K562 (cell line): Measurements from ENCODE around the gene QKI.

Experiments used
- ILF3 ChIP-seq: fragments of 450-650 bp; IDR thresholded peaks from 2 replicates; pipeline ENCODE4 v1.6.1; 2018; ENCODE audit warnings: antibody characterized with exemption, mild to moderate bottlenecking, moderate library complexity, borderline replicate concordance
- NFYB ChIP-seq: IDR thresholded peaks from 2 replicates; pipeline ENCODE4 v1.6.1; 2011; ENCODE audit warnings: mild to moderate bottlenecking, moderate library complexity; ENCODE audit not compliant: insufficient read length; ENCODE audit errors: extremely low read depth
- TF ChIP-seq, protein P1 (sequence below): sonication (generic); formaldehyde crosslinking; IDR thresholded peaks from 2 replicates; pipeline ENCODE4 v1.8.0; 2023; ENCODE audit warnings: mild to moderate bottlenecking, missing genetic modification reagents
- TF ChIP-seq, protein P2 (sequence below), 3 experiments: IDR thresholded peaks in 2 of 3; conservative IDR thresholded peaks in 1 of 3; 2 replicates each; pipeline ENCODE4 v1.5.1; 2011 to 2012; ENCODE audit warnings: low read length in 3 of 3, mild to moderate bottlenecking in 3 of 3, control low read depth in 2 of 3, improper control_type of control experiment in 1 of 3, inconsistent platforms in 1 of 3, low read depth in 1 of 3, mixed read lengths in 1 of 3, moderate library complexity in 1 of 3; ENCODE audit not compliant: insufficient read depth in 2 of 3

DNA sequence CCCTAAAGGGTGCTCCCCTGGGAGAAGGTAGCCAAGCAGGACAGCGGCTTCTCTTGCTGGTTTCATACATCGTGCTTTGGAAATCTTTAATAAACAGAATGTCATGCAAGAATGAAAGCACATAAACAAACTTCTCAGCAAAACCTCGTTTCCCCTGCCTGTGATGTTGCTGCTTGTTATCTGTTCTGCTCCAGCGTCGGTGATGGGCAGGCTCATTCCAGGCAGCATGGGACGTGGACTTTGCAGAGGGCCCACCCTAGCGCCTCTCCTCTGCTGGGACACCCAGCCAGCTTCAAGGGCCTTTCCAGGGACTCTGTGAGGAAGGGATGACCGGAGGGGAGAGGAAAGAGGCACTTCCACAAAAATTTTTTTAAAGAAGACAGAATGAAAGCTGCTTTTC is 197.7 kb downstream of the QKI start:
- no peak for TF ChIP-seq ILF3
- TF ChIP-seq, protein P1, sequence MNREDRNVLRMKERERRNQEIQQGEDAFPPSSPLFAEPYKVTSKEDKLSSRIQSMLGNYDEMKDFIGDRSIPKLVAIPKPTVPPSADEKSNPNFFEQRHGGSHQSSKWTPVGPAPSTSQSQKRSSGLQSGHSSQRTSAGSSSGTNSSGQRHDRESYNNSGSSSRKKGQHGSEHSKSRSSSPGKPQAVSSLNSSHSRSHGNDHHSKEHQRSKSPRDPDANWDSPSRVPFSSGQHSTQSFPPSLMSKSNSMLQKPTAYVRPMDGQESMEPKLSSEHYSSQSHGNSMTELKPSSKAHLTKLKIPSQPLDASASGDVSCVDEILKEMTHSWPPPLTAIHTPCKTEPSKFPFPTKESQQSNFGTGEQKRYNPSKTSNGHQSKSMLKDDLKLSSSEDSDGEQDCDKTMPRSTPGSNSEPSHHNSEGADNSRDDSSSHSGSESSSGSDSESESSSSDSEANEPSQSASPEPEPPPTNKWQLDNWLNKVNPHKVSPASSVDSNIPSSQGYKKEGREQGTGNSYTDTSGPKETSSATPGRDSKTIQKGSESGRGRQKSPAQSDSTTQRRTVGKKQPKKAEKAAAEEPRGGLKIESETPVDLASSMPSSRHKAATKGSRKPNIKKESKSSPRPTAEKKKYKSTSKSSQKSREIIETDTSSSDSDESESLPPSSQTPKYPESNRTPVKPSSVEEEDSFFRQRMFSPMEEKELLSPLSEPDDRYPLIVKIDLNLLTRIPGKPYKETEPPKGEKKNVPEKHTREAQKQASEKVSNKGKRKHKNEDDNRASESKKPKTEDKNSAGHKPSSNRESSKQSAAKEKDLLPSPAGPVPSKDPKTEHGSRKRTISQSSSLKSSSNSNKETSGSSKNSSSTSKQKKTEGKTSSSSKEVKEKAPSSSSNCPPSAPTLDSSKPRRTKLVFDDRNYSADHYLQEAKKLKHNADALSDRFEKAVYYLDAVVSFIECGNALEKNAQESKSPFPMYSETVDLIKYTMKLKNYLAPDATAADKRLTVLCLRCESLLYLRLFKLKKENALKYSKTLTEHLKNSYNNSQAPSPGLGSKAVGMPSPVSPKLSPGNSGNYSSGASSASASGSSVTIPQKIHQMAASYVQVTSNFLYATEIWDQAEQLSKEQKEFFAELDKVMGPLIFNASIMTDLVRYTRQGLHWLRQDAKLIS (CRISPR knock-in tag) = no peak
- TF ChIP-seq NFYB = no peak
- TF ChIP-seq, protein P2, sequence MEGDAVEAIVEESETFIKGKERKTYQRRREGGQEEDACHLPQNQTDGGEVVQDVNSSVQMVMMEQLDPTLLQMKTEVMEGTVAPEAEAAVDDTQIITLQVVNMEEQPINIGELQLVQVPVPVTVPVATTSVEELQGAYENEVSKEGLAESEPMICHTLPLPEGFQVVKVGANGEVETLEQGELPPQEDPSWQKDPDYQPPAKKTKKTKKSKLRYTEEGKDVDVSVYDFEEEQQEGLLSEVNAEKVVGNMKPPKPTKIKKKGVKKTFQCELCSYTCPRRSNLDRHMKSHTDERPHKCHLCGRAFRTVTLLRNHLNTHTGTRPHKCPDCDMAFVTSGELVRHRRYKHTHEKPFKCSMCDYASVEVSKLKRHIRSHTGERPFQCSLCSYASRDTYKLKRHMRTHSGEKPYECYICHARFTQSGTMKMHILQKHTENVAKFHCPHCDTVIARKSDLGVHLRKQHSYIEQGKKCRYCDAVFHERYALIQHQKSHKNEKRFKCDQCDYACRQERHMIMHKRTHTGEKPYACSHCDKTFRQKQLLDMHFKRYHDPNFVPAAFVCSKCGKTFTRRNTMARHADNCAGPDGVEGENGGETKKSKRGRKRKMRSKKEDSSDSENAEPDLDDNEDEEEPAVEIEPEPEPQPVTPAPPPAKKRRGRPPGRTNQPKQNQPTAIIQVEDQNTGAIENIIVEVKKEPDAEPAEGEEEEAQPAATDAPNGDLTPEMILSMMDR (IDR thresholded peaks at IDR 0.05 in 2 of 3, conservative IDR thresholded peaks at IDR 0.05 in 1 of 3; ENCODE audit: insufficient read depth in 2 of 3, low read depth in 1 of 3, low read length in 3 of 3) = no peak
